Measurements from ENCODE around the gene C13orf46. TPM values are rescaled to one million over a fixed set of nuclear protein-coding genes. Genes with fewer than 3 reads are reported as not detected.

C13orf46 gene
- total and polyA plus RNA-seq, 4 donors: 0.10 to 0.17 TPM; not detected in 2

GRCh38 chr13:113918981-113919701, 54.7 kb downstream of the C13orf46 start:
- no peak overlapping the region for H3K9ac ChIP-seq (ENCODE audit: low read depth in 1 of 2, low read length in 2 of 2)
- 92% methylated on average over 23 of the region's 23 CpGs for WGBS

GRCh38 chr13:113918580-113918979, 55.3 kb downstream of the C13orf46 start:
- Histone ChIP-seq H3K27me3 (ENCODE audit: control insufficient read depth in 4 of 4, insufficient read depth in 4 of 4, low read length in 3 of 4) (peaks cover 0 to 6% (median 1%) of the 10 kb centered on the region in 4 donors), H3K9ac (ENCODE audit: low read depth in 1 of 2, low read length in 2 of 2) (no peak overlapping the region), H3K36me3 (ENCODE audit: control insufficient read depth in 4 of 4, insufficient read depth in 3 of 4, low read depth in 1 of 4, low read length in 3 of 4) (no peaks in the 10 kb centered on the region), H3K27ac (ENCODE audit: low read depth in 1 of 2, low read length in 2 of 2) (no peak overlapping the region), H3K9me3 (ENCODE audit: control insufficient read depth in 4 of 4, low read length in 3 of 4) (peaks cover 1 to 7% (median 5%) of the 10 kb centered on the region in 4 donors), H3K4me1 (ENCODE audit: control insufficient read depth in 4 of 4, insufficient read depth in 4 of 4, low read length in 3 of 4) (no peaks in the 10 kb centered on the region), H3K4me3 (ENCODE audit: low read depth in 1 of 3, low read length in 3 of 3) (no peak overlapping the region)
- DNase-seq (ENCODE audit: low spot score): no peak
- 93% methylated on average over 10 of the region's 10 CpGs for WGBS
- TF ChIP-seq EGR1 (IDR thresholded peaks at IDR 0.05; ENCODE audit: low read depth in 2 of 2) (no peak), RAD21 (IDR thresholded peaks at IDR 0.05) (no peak), GABPA (IDR thresholded peaks at IDR 0.05 in 1 of 2, conservative IDR thresholded peaks at IDR 0.05 in 1 of 2) (no peak), HNF4G (IDR thresholded peaks at IDR 0.05) (no peak), YY1 (IDR thresholded peaks at IDR 0.05) (no peak), CTCF (IDR thresholded peaks at IDR 0.05; ENCODE audit: low read depth, low read length, missing input control) (no peak), RXRA (IDR thresholded peaks at IDR 0.05) (no peak), JUND (IDR thresholded peaks at IDR 0.05) (no peak), NR2F2 (IDR thresholded peaks at IDR 0.05) (no peak)
- TF ChIP-seq, protein P1, sequence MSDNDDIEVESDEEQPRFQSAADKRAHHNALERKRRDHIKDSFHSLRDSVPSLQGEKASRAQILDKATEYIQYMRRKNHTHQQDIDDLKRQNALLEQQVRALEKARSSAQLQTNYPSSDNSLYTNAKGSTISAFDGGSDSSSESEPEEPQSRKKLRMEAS (IDR thresholded peaks at IDR 0.05): no peak
- TF ChIP-seq, protein P2, sequence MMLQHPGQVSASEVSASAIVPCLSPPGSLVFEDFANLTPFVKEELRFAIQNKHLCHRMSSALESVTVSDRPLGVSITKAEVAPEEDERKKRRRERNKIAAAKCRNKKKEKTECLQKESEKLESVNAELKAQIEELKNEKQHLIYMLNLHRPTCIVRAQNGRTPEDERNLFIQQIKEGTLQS (IDR thresholded peaks at IDR 0.05): no peak

More at GRCh38 chr13:113918981-113919701, 54.7 kb downstream of the C13orf46 start:
- H3K4me1 ChIP-seq (ENCODE audit: control insufficient read depth in 4 of 4, insufficient read depth in 4 of 4, low read length in 3 of 4): no peaks in the 10 kb centered on the region
- TF ChIP-seq, protein P3, sequence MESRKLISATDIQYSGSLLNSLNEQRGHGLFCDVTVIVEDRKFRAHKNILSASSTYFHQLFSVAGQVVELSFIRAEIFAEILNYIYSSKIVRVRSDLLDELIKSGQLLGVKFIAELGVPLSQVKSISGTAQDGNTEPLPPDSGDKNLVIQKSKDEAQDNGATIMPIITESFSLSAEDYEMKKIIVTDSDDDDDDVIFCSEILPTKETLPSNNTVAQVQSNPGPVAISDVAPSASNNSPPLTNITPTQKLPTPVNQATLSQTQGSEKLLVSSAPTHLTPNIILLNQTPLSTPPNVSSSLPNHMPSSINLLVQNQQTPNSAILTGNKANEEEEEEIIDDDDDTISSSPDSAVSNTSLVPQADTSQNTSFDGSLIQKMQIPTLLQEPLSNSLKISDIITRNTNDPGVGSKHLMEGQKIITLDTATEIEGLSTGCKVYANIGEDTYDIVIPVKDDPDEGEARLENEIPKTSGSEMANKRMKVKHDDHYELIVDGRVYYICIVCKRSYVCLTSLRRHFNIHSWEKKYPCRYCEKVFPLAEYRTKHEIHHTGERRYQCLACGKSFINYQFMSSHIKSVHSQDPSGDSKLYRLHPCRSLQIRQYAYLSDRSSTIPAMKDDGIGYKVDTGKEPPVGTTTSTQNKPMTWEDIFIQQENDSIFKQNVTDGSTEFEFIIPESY (IDR thresholded peaks at IDR 0.05): no peak
- TF ChIP-seq HNF4G (IDR thresholded peaks at IDR 0.05) (no peak), FOXA1 (IDR thresholded peaks at IDR 0.05) (no peak), NR2F2 (IDR thresholded peaks at IDR 0.05) (no peak), SP1 (IDR thresholded peaks at IDR 0.05) (no peak), REST (IDR thresholded peaks at IDR 0.05) (no peak), TAF1 (conservative IDR thresholded peaks at IDR 0.05) (no peak), EGR1 (IDR thresholded peaks at IDR 0.05; ENCODE audit: low read depth in 2 of 2) (no peak), RXRA (IDR thresholded peaks at IDR 0.05) (no peak), YY1 (IDR thresholded peaks at IDR 0.05) (no peak), FOXA2 (IDR thresholded peaks at IDR 0.05) (no peak), JUND (IDR thresholded peaks at IDR 0.05) (no peak), HNF4A (conservative IDR thresholded peaks at IDR 0.05) (no peak), GABPA (IDR thresholded peaks at IDR 0.05 in 1 of 2, conservative IDR thresholded peaks at IDR 0.05 in 1 of 2) (no peak)
- TF ChIP-seq, protein P1 (IDR thresholded peaks at IDR 0.05): no peak
- TF ChIP-seq, protein P2 (IDR thresholded peaks at IDR 0.05): no peak
- peaks cover 1 to 7% (median 4%) of the 10 kb centered on the region in 4 donors for H3K9me3 ChIP-seq (ENCODE audit: control insufficient read depth in 4 of 4, low read length in 3 of 4)
- no peak overlapping the region for H3K27ac ChIP-seq (ENCODE audit: low read depth in 1 of 2, low read length in 2 of 2)
- no peak overlapping the region for H3K4me3 ChIP-seq (ENCODE audit: low read depth in 1 of 3, low read length in 3 of 3)
- no peak for DNase-seq (ENCODE audit: low spot score)
- H3K27me3 ChIP-seq (ENCODE audit: control insufficient read depth in 4 of 4, insufficient read depth in 4 of 4, low read length in 3 of 4): peaks cover 0 to 4% (median 0%) of the 10 kb centered on the region in 4 donors
- H3K36me3 ChIP-seq (ENCODE audit: control insufficient read depth in 4 of 4, insufficient read depth in 3 of 4, low read depth in 1 of 4, low read length in 3 of 4): no peaks in the 10 kb centered on the region
